ENCODE measurements around the gene PRKAA1. TPM values are rescaled to one million over a fixed set of nuclear protein-coding genes. Genes with fewer than 3 reads are reported as not detected.

The PRKAA1 gene
- polyA plus RNA-seq, 1 of the 3 experiments (the other 2 are of a cell fraction), result 23.2 TPM

DNA sequence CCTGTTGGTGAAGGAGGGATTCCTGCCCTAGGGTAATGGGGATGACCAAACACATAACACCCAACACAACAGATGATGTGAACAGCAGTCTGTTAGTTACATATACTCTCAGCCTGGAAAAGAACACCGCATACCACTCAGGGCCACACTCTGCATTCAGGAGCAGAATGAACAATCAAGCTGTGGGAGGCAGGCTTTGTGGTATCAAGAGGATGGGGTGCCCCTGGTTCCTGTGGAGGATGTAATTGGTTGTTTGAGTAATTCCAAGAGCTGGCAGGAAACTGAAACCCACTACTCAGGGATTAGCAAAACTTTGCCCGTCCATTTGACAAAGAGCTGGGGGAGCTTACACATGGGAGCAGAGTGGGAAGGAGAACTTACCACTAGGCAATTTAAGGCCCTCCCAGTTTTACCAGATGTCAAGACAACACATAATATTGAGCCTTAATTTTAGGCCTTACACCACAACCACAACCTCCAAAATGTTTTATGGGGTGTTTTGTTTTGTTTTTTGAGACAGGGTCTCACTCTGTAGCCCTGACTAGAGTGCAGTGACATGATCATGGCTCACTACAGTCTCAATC lies 15.6 kb upstream of the PRKAA1 start:
- Histone ChIP-seq H3K36me3 (replicated peaks in 1 of 2; ENCODE audit: control insufficient read depth in 1 of 2, insufficient read depth in 2 of 2, low read length in 1 of 2) (no peaks in the 10 kb centered on the region), H3K4me3 (ENCODE audit: low read depth in 2 of 2, low read length in 1 of 2) (no peak overlapping the region), H4K20me1 (ENCODE audit: insufficient read depth) (no peaks in the 10 kb centered on the region), H3F3A (replicated peaks; ENCODE audit: insufficient read depth) (peaks cover 2% of the 10 kb centered on the region), H3K27me3 (ENCODE audit: insufficient read depth) (no peaks in the 10 kb centered on the region), H3K9me3 (no peaks in the 10 kb centered on the region), H3K27ac (ENCODE audit: low read depth in 2 of 2, low read length in 1 of 2) (no peak overlapping the region), H3K4me2 (no peak overlapping the region), H2AFZ (ENCODE audit: low read depth) (no peak overlapping the region), H3K79me2 (ENCODE audit: insufficient read depth) (no peaks in the 10 kb centered on the region), H3K9me2 (no peaks in the 10 kb centered on the region), H3K9ac (no peak overlapping the region), H3K4me1 (ENCODE audit: control insufficient read depth in 1 of 2, insufficient read depth in 2 of 2, low read depth in 1 of 2, low read length in 1 of 2) (no peaks in the 10 kb centered on the region)
- 89% methylated on average over 2 of the region's 2 CpGs for WGBS (ENCODE audit: low lambda C conversion rate)
- ChIA-PET CTCF (interaction anchor here (1.2 kb wide), 1 partner anchor 11 kb away, joined by 3 read pairs; no protein-coding TSS in a partner anchor), POLR2A (no interaction called here)
- TF ChIP-seq POLR2AphosphoS5 (IDR thresholded peaks at IDR 0.05; ENCODE audit: low read depth, low read length), result no peak
- no peak for TF ChIP-seq GATA2 (CRISPR knock-in tag; IDR thresholded peaks at IDR 0.05)
- no peak for TF ChIP-seq EP300 (IDR thresholded peaks at IDR 0.05; ENCODE audit: borderline replicate concordance in 1 of 2, low read depth in 1 of 2, low read length in 1 of 2)
- TF ChIP-seq SMC3 (IDR thresholded peaks at IDR 0.05; ENCODE audit: low read depth, low read length), result no peak
- no peak for TF ChIP-seq RXRA (IDR thresholded peaks at IDR 0.05; ENCODE audit: borderline replicate concordance, low read depth)
- TF ChIP-seq SIN3A (IDR thresholded peaks at IDR 0.05; ENCODE audit: borderline replicate concordance, low read depth, low read length), result no peak
- TF ChIP-seq, protein P1, sequence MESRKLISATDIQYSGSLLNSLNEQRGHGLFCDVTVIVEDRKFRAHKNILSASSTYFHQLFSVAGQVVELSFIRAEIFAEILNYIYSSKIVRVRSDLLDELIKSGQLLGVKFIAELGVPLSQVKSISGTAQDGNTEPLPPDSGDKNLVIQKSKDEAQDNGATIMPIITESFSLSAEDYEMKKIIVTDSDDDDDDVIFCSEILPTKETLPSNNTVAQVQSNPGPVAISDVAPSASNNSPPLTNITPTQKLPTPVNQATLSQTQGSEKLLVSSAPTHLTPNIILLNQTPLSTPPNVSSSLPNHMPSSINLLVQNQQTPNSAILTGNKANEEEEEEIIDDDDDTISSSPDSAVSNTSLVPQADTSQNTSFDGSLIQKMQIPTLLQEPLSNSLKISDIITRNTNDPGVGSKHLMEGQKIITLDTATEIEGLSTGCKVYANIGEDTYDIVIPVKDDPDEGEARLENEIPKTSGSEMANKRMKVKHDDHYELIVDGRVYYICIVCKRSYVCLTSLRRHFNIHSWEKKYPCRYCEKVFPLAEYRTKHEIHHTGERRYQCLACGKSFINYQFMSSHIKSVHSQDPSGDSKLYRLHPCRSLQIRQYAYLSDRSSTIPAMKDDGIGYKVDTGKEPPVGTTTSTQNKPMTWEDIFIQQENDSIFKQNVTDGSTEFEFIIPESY (IDR thresholded peaks at IDR 0.05; ENCODE audit: borderline replicate concordance, low read depth), result no peak
- TF ChIP-seq, protein P2, sequence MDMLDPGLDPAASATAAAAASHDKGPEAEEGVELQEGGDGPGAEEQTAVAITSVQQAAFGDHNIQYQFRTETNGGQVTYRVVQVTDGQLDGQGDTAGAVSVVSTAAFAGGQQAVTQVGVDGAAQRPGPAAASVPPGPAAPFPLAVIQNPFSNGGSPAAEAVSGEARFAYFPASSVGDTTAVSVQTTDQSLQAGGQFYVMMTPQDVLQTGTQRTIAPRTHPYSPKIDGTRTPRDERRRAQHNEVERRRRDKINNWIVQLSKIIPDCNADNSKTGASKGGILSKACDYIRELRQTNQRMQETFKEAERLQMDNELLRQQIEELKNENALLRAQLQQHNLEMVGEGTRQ (IDR thresholded peaks at IDR 0.05; ENCODE audit: borderline replicate concordance, low read depth, low read length), result no peak
- TF ChIP-seq YY1 (IDR thresholded peaks at IDR 0.05; ENCODE audit: low read depth), result no peak
- TF ChIP-seq RAD21 (IDR thresholded peaks at IDR 0.05; ENCODE audit: low read length), result no peak
- TF ChIP-seq, protein P3, sequence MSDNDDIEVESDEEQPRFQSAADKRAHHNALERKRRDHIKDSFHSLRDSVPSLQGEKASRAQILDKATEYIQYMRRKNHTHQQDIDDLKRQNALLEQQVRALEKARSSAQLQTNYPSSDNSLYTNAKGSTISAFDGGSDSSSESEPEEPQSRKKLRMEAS (IDR thresholded peaks at IDR 0.05; ENCODE audit: low read depth), result no peak
- no peak for TF ChIP-seq FOXJ3 (CRISPR knock-in tag; IDR thresholded peaks at IDR 0.05)
- no peak for TF ChIP-seq FOXM1 (IDR thresholded peaks at IDR 0.05; ENCODE audit: low read depth)
- TF ChIP-seq, protein P4, sequence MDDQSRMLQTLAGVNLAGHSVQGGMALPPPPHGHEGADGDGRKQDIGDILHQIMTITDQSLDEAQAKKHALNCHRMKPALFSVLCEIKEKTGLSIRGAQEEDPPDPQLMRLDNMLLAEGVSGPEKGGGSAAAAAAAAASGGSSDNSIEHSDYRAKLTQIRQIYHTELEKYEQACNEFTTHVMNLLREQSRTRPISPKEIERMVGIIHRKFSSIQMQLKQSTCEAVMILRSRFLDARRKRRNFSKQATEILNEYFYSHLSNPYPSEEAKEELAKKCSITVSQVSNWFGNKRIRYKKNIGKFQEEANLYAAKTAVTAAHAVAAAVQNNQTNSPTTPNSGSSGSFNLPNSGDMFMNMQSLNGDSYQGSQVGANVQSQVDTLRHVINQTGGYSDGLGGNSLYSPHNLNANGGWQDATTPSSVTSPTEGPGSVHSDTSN (IDR thresholded peaks at IDR 0.05), result no peak
- DNase-seq, result no peak
